Lower leg skin (tissue), 4 donors: Measurements from ENCODE around the gene CIB4. TPM values are rescaled to one million over a fixed set of nuclear protein-coding genes. Genes with fewer than 3 reads are reported as not detected.

Source experiments
- DNase-seq, 2 donors: peaks; one replicate each; pipeline ENCODE4 v3.0.0-alpha.2; 2019; ENCODE audit warnings: low spot score in 2 of 2
- H3K4me3 ChIP-seq: fragments of 200-600 bp; sonication (generic); 2 replicates; pipeline ENCODE4 v1.5.1; 2017; ENCODE audit warnings: mild to moderate bottlenecking, low read depth; ENCODE audit not compliant: poor library complexity, severe bottlenecking
- CTCF ChIP-seq, 3 donors: fragments of 450-650 bp; IDR thresholded peaks; one replicate each; pipeline ENCODE4 v1.5.1; 2016; ENCODE audit warnings: antibody characterized with exemption in 3 of 3, mild to moderate bottlenecking in 3 of 3, moderate library complexity in 2 of 3
- POLR2A ChIP-seq, 2 donors: fragments of 450-650 bp; IDR thresholded peaks; one replicate each; pipeline ENCODE4 v1.6.1; 2016 to 2017; ENCODE audit warnings: antibody characterized with exemption in 2 of 2, mild to moderate bottlenecking in 1 of 2, moderate library complexity in 1 of 2
- WGBS, 2 donors: methylation state at CpG; one replicate each; pipeline ENCODE4 v1.1.5; 2018; 5-methylcytosine and 5-hydroxymethylcytosine counted together
- intact Hi-C: fragments of 100-400 bp; cut with DNase I; formaldehyde crosslinking; loops from one replicate; pipeline ENCODE4 v1.15.0; 2023; ENCODE audit warnings: low total_unique reads
- total RNA-seq, 4 donors: library from RNA; depleted of rRNA; stranded (reverse); fragments of >200 nt; gene quantifications; one replicate each; pipeline ENCODE4 v1.1.0, GENCODE V29; 2016

Gene CIB4
- total RNA-seq, 4 donors from 2014 or later: not detected

DNA sequence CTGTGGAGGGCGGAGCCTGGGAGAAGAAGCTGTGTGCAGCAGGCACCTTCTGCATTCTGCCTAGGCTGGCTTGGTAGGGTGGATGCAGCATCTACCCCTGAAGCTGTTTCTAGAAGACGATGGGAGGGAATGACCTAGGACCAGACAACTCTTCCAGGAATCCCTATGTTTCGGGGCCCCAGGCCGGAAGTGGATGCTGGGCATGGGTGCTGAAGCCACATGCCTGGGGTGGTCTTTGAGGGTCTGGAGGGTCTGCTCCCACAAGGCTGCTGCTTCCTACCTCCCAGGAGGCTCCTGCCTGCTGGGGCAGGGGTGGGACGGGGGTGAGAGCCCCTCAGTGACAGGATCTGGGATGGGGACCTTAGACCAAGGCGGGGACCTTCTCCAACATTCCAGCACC lies 61.0 kb downstream of the CIB4 start:
- DNase-seq: peak in 1 of 2 donors; percentile 74
- no peak overlapping the region for H3K4me3 ChIP-seq
- TF ChIP-seq POLR2A (IDR thresholded peaks at IDR 0.05) (no peak), CTCF (IDR thresholded peaks at IDR 0.05) (no peak)
- WGBS, 2 donors: 84 to 89% methylated on average over 6 of the region's 6 CpGs
- intact Hi-C loops: no loop called here

GRCh38 chr2:26579723-26580040 lies 61.5 kb downstream of the CIB4 start:
- WGBS, 2 donors: 77 to 81% methylated on average over 5 of the region's 5 CpGs

DNA sequence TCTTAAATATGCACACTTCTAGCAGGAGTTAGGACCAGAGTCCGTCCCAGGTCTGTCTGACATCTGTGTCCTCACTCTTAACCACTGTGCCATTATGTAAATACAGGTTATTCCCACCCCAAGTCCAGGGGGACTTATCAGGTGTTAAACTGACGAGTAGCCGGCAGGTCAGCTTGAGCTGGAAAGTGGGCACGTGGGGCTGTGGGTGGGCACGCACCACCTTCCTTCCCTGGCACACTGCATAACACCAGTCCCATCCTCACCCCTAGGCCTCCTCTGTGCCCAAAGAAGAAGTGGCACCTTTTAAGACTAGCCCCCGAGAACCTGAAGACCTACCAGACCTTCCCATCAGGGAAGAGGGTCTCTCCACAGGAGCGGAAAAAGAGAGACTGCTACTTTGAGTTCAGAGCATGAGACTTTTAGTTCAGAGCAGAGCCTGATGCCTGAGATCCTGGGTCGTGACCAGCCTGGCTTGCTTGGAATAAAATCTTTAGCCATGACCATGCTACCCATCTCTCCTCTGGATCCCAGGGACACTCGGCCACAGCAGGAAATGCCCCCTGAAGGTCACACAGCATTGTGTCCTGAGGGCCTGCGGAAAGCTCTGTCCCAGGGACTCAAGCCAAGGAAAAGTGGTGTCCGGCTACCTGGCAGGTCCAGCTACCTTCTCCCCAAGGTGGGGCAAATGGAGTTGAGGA lies 62.0 kb downstream of the CIB4 start:
- no peak overlapping the region for H3K4me3 ChIP-seq
- DNase-seq: peak in 1 of 2 donors; percentile 76
- TF ChIP-seq CTCF (IDR thresholded peaks at IDR 0.05): no peak
- TF ChIP-seq POLR2A (IDR thresholded peaks at IDR 0.05): no peak
- intact Hi-C loops: loop anchor here (10.0 kb wide), 1 partner anchor 624 kb away; no protein-coding TSS in a partner anchor
- 87 to 88% methylated on average over 11 of the region's 11 CpGs for WGBS, 2 donors

More at GRCh38 chr2:26579723-26580040, 61.5 kb downstream of the CIB4 start:
- no peak overlapping the region for H3K4me3 ChIP-seq
- intact Hi-C loops: loop anchor here (10.0 kb wide), 1 partner anchor 625 kb away; no protein-coding TSS in a partner anchor
- TF ChIP-seq POLR2A (IDR thresholded peaks at IDR 0.05) (no peak), CTCF (IDR thresholded peaks at IDR 0.05) (no peak)
- DNase-seq: no peak

DNA sequence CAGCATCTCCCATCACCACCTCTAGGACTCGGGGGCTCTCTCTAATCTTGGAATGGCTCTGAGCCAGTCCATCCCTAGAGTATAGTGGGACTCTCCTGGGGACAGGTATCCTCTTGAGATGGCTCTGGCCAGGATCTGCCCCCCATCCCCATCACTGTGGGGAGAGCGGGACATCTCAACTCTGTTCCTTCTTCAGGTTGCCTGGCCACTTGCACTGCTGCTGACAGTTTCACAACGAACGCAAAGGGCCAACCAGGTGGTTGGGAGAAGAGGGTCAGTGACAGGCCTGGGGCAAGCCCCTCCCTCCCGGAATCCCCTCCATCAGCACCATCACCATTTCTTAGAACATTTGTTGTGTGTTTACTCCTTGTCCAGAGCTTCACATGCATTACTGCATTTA lies 62.6 kb downstream of the CIB4 start:
- DNase-seq: peak in 1 of 2 donors; percentile 65
- intact Hi-C loops: loop anchor here (10.0 kb wide), 1 partner anchor 624 kb away; no protein-coding TSS in a partner anchor
- WGBS, 2 donors: 79 to 84% methylated on average over 5 of the region's 5 CpGs

DNA sequence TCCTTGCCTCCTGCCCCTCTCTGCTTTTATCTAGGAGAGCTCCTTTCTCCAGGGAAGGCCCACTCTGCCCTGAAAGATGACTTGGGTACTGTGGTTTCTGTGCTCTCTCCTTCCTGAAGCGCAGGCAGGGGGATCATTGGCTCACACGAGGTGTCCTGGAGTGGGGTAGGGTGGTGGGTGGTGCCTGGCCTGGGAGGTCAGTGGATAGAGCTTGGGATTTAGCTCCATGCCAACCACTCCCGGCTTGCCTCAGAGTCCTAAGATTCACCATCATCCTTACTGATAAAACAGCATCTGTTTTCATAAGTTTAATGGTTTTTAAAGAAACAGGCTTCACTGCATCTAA lies 63.1 kb downstream of the CIB4 start:
- intact Hi-C loops: loop anchor here (10.0 kb wide), 1 partner anchor 623 kb away; no protein-coding TSS in a partner anchor
- 68% methylated on average over 3 of the region's 3 CpGs for WGBS, 2 donors
- no peak overlapping the region for H3K4me3 ChIP-seq
- peak in 1 of 2 donors; percentile 80 for DNase-seq
- TF ChIP-seq CTCF (IDR thresholded peaks at IDR 0.05) (no peak), POLR2A (IDR thresholded peaks at IDR 0.05) (no peak)

More for the DNA sequence above, 62.6 kb downstream of the CIB4 start:
- TF ChIP-seq CTCF (IDR thresholded peaks at IDR 0.05) (no peak), POLR2A (IDR thresholded peaks at IDR 0.05) (no peak)
- H3K4me3 ChIP-seq: no peak overlapping the region
